CD4-positive, alpha-beta T cell treated with Interleukin-10 for 1 hour (primary cell): ENCODE data around the gene AGPS.
A peak's percentile ranks its signal among the peaks of the same experiment; 100 is the strongest.
"Not testable (repeated sequence)": the region's sequence is repeated elsewhere in the genome, so short reads cannot be mapped to it uniquely, and the experiment has no call there.

ENCODE experiments used
- DNase-seq: peaks from one replicate; pipeline ENCODE4 v3.0.0-alpha.2; 2020

AGPS gene

DNA sequence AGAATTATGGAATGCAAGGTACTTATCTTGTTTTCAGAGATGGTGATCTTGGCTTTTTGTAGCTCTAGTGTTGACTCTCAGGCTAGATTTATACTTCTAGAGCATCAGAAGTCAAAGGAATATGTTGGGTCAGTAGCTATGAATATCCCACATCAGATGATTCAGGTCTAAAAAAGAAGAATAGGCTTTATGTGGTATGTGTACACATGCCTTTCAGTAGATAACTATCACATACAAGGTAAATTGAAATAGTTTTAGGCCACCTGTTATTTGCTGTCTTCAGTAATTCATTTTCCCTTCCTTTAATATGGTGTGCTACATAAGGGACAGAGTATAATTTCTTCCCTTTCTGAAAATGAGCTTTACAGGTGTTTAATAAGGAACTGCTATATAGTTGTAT, 142.4 kb downstream of the AGPS start:
- no peak for DNase-seq

DNA sequence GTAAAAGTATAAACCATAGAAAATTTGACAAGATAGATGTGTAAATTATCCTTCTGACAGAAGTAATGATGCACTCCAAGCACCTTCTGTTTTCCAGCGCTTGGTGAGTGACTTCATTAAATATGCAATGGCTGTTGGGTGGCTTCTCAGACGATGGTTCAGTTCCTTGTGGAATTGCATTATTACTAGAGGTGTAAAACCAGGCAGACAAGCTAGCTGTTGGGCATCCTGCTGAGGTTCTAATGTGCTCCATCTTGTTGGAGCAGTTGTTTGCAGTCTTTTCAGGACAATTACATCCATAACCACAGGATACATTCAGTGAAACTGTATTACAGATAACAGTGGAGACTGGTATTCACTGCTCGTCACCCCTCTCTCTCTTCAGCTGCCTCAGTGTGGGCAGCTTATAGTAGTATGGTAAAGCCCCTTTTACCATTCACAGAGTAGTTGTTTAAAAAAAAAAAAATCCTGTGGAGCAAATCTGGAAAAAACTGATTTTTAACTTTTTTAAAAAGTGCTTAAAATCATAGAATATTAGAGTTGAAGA, 143.5 kb downstream of the AGPS start:
- no peak for DNase-seq

DNA sequence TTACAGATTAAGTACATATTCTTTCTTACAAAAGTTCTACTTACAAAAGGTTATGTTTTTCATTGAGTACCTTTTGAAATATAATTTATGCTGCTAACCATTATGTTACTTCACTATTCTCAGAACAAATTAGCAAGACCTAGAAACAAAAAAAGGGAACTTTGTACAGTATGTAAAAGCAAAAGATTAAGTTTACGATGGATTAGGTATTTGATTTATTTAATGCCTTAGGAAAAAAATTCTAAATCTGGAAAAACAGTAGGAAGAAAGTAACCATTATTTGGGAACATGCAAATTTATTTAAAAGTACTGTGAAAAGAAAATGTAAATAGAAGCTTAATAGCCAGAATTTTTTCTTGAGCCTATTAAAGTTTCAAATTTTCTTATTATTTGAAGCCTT, 144.6 kb downstream of the AGPS start:
- DNase-seq = no peak

DNA sequence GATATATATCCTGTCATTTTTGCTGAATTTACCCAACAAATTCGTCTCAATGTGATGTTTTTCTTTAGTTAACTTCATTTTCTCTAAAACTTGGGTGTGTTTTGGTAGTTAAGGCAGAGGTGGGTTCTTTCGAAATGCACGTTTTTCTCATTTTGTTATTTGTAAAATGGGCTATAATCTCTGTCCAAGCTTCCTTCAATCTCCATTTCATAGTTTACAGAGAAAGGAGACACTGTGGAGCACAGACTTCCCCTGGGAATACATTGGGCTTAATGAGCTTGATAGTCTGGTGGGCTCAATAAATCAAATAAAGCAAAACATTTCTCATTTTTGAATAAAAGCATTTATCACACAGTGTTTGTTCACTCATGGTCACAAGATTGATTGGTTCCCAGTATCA, 145.1 kb downstream of the AGPS start:
- DNase-seq = no peak

DNA sequence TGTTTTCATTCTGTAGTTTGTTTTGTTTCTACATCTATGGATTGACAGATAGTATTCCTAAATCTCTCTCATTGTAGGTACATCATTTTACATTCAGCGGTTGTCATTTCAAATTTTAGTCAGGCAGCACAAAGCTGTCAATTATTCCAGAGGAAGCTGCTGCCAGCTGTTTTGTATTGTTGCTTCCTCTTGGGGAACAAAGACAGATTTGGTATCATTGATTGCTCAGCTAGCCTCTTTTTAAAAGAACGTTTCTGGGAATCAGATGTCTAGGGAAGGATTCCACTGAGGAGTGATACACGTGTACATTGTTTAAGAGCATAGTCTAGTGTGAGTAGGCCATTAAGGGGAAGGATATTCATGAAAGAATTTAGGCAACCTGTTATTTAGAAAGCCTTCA, 145.8 kb downstream of the AGPS start:
- DNase-seq = no peak

DNA sequence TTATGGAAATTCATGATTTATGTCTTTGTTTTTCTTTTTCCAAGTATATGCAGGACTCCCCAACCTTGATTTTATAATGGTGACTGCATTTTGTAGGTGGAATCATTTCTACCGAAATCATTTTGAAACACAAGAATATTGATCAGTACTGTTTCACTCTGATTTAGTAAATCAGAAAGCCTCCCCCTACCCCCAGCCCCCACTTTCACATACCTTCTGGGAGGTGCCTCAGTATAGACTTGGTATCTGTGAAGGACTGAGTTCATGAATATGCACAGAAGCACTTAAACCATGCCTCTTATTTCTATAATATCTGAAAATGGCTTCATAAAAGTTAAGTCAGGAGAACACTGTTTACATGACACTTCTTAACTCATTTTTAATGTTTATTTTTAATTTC, 147.7 kb downstream of the AGPS start:
- no peak for DNase-seq

DNA sequence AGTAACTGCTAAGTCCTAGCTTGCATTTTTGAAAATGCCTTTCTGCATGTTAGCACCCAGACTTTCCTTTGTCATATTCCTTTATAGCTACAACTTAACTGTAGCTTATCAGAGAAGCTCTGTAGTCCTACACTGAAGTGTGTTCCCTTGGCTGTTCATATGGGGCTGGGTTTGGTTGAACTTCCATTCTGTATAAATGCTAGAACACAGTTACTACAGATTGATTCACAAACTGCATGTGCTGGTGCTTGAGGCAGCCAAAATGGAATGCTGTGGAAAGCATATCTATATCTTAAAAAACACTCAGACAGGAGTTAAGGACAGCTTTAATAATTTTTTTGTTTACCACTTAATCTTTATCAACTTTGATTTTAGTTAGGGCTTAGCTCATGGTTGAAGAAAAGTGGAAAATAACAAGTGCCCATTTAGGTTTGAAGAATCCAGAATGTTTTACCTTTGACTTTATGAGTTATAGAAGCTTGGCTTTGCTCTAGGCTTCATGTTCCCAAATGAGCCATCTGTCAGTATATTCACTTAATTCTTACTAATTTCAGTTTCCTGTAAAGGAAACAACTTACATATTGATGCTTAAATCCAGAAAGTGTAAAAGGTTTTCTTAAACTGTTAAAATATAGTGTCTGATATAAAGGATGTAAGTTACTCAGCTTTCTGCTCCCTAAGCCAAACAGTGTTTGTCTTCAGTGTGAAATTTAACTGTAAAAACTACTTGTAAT, 148.9 kb downstream of the AGPS start:
- no peak for DNase-seq

DNA sequence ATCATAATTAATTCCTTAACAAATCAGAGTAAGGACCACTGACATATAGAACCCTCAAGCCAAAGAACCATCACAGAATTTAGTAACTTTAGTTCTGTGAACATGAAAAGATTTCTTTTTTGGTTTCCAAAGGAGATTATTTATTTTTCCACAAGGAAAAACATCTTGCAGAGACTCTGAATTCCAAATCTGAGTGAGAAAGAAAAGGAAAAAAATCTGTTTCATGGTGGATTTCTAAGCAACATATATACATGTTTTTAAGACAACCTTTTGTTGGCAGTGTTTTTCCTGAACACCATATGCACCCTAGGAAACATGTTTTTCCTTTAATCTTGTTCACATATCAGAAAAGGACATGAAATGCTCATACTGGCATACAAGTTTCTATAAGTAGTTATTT, 149.8 kb downstream of the AGPS start:
- DNase-seq = no peak

DNA sequence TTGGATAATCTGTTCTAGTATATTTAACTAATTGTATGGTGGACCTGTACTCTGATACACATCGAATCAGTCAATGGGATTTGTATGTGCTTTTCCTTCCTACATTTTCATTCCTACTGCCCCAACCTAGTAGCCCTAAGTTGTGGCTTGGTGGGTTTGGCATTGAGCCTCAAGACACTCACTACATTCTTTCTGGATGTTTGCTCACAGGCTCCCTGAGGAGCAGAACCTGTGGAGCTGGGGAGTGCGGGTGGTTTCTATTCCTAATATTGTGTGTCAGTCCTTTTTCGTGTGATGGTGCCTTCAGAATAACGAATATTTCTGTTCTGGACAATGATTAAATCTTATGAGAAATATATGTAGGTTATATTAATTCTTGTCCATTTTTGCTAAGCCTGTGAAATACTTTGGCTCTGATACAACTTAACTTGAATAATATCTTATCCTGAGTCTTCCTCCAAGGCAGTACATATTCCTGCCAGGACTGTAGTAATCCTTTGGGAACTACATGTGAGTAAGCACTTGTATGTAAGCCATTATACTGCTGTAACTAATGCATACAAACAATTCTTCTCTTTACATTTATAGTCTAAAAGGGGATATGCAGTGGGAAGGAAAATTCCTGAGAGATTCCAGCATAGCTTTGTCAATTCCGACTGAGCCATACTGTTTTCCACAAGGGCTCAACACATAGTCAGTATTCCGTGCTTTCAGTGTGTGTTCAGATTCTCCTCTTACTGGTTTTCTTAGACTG, 150.6 kb downstream of the AGPS start:
- DNase-seq = no peak

DNA sequence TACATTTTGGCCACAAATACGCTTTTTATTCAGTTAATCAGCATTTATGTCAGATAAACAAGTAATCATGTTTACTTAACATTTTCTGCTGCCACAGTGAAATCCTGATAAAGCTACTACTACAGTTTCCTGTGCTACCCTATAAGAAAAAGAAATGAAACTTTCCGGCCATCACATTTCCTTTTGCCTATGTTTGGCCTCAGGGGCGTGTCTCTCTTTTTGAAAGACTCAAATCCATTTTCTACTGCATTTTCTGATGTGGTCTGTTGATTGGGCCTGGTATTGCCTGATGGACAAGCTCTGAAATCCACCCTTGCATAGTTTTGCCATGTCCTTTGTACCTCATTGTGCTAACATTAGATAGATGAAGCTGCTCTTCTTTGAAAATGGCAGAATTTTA, 152.6 kb downstream of the AGPS start:
- no peak for DNase-seq

DNA sequence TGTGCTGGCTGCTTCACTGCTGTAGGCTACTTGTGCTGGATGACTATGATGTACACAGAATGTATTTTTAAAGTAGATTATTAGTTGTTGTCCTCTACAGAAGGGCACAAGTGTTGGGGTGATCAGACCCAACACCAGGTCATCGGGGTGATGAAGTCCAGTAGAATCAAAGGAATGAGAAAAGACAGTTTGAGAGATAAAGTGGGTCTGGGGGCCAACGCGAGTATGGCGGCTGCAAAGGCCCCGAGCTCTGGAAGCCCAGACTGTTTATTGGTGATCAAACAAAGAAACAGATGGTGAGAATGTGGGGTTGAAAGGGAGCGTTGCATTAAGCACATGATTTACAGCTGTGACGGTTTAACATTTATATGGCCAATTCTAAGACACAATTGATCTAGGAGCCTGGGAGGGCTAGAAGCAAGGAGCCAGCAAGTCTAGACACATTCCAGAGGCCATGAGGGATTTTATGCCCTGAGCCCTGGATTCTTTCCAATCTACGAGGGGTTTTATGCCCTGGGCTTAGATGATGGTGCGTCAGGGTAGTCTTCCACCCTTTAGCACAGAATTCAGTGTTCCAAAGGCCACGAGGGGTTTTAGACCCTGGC, 153.5 kb downstream of the AGPS start:
- no peak for DNase-seq

DNA sequence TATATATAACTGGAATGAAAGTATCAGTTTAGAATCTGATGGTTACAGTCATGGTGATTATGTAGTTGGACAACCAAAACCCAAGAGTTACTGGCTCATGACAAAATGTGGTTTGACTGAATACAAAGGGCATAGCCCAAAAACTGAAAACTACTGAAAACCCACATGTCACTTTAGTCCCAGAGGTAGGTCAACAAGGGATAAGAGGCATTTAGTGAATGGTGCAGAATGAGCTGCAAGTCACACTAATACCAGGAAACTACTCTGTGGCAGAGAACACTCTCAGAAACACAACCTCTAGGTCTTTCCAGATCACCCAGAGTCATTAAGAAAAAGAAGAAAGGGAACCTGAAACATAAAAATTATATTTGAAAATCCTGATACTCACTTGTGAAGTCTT, 154.5 kb downstream of the AGPS start:
- no peak for DNase-seq

DNA sequence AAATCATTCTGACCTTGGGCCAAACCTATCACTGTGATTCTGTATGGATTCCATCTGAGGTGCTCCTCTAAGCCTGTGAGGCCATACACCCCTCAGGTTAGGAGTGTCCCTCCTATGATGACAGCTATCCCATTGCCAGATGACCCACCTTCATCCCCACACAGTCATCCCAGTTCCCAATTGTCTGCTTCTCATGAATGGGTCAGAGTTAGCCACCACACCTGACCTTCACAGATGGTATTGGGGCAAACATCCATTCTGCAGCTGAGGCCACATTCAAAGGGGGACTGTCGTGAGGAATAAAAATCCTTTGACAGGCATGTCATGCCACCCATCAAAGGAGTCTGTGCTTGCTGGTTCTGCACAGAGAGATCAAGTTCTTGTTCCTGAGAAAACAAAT, 155.2 kb downstream of the AGPS start:
- no peak for DNase-seq

DNA sequence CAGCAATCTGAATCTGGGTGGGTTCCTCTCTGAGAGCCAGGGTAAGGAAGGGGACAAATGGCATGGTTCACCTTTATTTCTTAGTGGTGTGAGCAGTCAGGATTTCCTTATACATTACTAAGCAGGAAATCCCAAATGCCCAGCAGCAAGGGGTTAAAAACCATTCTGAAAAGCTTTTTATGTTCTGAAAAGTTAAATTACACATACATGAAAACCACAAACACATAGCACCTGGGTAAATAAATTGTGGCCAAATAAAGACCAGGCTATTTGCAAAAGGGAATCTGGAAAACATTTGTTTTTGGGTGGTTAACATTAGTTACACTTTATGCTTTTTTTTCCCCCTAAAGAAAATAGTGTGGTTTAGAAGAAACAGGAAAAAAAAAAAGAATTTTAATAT, 156.1 kb downstream of the AGPS start:
- no peak for DNase-seq

DNA sequence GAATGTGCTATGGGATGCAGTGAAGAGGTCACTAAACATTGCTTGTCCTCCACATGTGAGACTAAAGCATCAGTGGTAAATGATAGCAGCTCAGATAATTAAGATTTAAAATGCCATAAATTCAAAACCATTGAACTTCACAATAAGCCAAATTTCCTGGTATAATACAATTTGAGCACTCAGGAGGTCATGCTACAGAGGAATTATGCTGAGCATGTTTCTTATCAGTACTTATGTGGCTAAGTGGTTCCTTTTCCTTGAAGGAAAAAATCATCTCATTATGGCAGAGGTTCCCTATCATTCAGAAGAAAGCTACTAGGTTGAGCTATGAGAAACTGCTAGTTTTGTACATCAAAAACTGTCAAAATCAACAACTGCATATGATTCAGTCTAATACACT, 156.6 kb downstream of the AGPS start:
- no peak for DNase-seq

DNA sequence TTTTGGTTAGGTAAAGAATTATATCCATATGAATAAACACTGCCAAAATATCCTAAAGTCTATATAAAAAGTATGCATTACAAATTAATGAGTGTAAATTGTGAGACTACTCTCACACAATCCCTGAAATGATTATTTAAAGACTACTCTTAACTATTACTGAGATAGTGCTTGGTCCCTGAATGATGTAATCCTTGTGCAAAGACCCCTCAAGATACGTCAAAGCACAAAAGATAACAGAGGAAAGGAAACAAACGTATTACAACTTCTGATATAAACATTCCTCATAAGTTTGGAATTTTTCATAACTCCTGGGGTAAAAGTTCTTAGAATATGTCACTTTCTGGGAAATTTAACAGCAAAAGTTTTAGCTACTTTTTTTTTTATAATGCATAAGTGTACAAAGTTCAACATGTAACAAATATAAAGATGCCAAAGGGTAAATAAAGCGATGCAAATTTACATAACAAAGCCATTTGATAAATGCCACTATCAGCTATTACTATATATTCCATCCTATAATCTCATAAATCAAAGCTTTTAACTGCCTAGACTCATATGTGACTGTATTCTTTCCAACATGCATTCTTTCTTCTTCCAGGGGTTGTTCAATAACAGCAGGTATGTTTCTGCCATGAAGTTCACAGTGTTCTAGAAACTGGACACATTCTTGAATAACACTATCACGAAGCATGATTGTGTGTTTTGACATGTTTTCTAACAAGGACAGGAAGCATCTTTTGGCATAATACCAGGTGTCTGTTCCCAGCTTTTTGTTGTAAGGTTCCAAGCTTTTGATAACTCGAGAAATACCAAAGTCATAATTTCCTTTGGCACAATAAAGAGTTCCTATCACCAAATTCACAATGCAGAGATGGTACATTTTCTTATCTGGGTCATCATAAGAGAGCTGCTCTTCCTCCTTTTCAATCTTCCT, 158.0 kb downstream of the AGPS start:
- no peak for DNase-seq

DNA sequence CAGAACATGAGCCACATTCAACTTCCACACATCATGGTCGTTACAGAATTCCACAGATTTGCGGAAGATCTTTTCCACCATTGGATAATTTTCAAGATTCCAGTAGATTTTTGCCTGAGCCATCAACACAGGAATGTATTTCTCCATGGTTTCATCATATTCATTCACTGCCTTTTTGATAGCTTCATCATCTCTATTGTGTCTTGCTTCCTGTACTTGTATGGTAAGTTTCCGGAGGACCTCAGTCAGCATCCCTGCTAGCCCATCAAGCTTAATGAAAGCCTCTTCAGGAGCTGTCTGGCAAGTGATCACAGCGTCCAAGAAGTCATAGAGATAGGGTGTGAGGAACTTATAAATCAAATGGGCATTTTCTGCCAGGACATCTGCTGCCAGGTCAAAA, 158.8 kb downstream of the AGPS start:
- not testable (repeated sequence) for DNase-seq

DNA sequence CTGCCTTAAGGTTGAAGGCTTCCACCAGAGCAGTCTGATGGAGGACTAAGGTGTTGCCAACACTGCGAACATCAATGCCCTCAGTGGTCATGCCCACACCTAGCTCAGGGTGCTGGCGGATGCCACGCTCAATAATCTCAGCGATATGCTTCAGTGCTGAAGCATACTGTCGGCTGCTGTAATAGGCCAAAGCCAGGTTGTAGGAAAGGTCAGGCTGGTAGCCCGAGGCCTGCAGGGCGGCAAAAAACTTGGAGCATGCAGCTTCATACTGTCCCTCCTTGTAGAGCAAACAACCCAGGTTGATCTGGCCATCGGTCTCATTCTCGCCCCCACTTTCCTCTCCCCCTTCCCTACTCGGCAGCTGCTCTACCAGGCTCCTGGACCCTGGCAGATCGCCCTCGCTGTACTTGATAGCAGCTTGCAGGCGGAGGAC, 159.4 kb downstream of the AGPS start:
- DNase-seq = peak; percentile 3

DNA sequence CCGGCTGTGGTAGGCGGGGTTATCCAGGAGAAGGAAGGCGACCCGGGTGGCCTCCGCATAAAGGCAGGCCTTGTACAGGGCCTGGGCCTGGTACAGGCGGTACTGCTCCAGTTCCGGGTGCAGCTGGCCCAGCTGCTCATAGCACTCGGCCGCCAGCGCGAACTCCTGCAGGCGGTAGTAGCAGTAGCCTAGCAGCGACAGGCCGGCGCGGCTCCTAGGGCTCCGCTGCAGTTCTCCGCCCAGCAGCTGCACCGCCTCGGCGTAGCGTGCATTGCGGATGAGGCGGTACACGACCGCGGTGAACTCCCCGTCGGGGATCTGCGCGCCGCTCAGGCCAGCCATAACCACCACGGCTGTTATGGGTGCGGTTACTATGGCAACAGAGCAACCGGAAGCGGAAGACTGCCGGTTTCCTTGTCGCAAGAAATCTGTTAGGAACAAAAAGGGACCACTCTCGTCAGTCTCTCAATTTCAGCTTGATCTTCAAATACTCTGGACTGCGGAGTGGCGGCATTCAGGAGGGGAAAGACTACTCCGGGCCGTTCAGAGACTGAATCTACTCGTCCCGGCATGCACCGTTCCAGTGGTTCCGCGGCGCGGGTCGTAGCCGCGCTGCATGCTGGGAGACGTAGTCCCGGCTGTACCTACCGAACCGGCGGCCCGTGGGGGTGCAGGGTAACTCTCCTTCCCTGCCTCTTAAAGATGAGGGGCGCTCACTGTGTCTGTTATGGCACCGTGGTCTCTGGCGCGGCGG, 160.0 kb downstream of the AGPS start:
- DNase-seq = peak; percentile 94

DNA sequence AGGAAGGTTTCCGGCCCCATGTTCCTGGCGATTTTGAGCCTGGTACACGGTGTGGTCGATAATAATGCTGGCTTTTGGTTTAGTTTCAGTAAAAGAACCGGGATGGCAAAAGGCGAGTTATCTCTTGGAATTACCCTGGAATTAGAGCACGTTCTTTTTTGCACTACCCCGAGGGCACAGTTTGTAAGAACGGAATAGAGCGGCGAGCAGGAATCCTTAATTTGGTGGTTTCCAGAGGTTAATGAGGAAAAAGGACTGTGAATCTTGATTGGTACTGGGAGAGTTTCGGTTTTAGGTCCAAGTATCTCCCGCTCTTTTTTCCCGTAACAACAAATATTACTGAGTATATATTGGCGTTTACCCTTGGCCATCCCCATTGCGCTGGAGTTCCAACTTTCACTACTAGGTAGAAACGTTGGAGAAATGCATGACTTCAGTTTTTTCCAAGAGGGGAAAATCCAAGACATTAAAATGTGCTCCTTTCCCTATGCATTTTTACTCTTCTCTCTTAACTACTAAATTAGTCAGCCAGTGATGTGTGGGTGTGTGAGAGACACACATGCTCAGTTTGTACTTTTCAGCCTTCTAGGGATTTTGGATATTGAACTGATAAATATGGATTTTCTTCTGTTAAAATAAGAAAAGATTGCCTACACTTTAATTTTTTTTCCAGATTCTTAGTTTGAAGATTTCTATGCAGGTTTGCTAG, 160.8 kb downstream of the AGPS start:
- DNase-seq = no peak

DNA sequence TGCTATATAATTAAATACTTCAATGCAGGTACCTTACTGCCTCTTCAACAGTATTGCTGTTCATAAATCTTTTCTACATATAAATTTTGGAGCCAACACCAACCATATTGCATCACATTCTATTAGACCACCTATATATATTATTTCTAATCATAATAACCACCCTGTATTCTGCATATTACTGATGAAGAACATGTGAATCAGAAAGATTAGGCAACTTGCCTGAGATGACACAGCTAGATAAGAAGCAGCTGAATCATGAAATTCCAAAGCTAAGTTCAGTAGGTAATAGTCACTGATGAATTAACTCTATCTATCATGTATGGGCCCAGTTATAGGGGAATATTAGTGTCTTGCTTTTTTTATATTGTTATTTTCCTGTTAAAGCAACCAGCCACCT, 161.8 kb downstream of the AGPS start:
- DNase-seq = no peak
